ENCODE results near the gene ATP5F1D.

ATP5F1D gene

GRCh38 chr19:1220976-1221903, 20.3 kb upstream of the ATP5F1D start:
- no peak for DNase-seq

- no peak for DNase-seq
These were observed 19.7 kb upstream of the ATP5F1D start for GRCh38 chr19:1221904-1222255.

GRCh38 chr19:1222394-1222793, 19.2 kb upstream of the ATP5F1D start:
- DNase-seq: no peak

- DNase-seq: no peak
These were observed 18.3 kb upstream of the ATP5F1D start for GRCh38 chr19:1223018-1223855.

GRCh38 chr19:1224047-1224825, 17.3 kb upstream of the ATP5F1D start:
- DNase-seq: no peak

GRCh38 chr19:1224847-1225246, 16.7 kb upstream of the ATP5F1D start:
- no peak for DNase-seq

- DNase-seq: no peak
These were observed 15.9 kb upstream of the ATP5F1D start for GRCh38 chr19:1225440-1226226.

- DNase-seq: no peak
These were observed 15.4 kb upstream of the ATP5F1D start for GRCh38 chr19:1226227-1226518.

- DNase-seq: no peak
These were observed 14.8 kb upstream of the ATP5F1D start for GRCh38 chr19:1226522-1227303.

GRCh38 chr19:1227304-1228054, 14.1 kb upstream of the ATP5F1D start:
- no peak for DNase-seq

- no peak for DNase-seq
These were observed 13.2 kb upstream of the ATP5F1D start for GRCh38 chr19:1228161-1228957.

- DNase-seq: no peak
These were observed 12.3 kb upstream of the ATP5F1D start for GRCh38 chr19:1229056-1229923.

GRCh38 chr19:1229924-1230782, 11.4 kb upstream of the ATP5F1D start:
- DNase-seq: no peak

GRCh38 chr19:1230783-1231489, 10.6 kb upstream of the ATP5F1D start:
- no peak for DNase-seq

- DNase-seq: no peak
These were observed 9.6 kb upstream of the ATP5F1D start for GRCh38 chr19:1231729-1232637.

- DNase-seq: no peak
These were observed 8.9 kb upstream of the ATP5F1D start for GRCh38 chr19:1232652-1233072.

Measured in CD4-positive, alpha-beta T cell treated with Interleukin-4 for 4 hours (primary cell).